Activated T-helper 17 cell treated with anti-CD3 and anti-CD28 coated beads, Interleukin-2, amount 50 U/mL, for 72 hours (primary cell): ENCODE measurements around the gene CASP5. TPM values are rescaled to one million over a fixed set of nuclear protein-coding genes. Genes with fewer than 3 reads are reported as not detected.
A peak's percentile ranks its signal among the peaks of the same experiment; 100 is the strongest.

Experiments
- ATAC-seq: fragments of 150-1000 bp; cut with Tn5 transposase; replicated peaks from 2 replicates; pipeline ENCODE4 v1.10.0; 2021; ENCODE audit warnings: mild to moderate bottlenecking, moderate library complexity
- H3K27ac Mint-ChIP-seq: one replicate; pipeline ENCODE4 v1.8.0; 2022; ENCODE audit warnings: mixed read lengths
- H3K27me3 Mint-ChIP-seq: one replicate; pipeline ENCODE4 v1.8.0; 2022; ENCODE audit warnings: mixed read lengths
- H3K36me3 Mint-ChIP-seq: one replicate; pipeline ENCODE4 v1.8.0; 2022; ENCODE audit warnings: low read depth, mild to moderate bottlenecking, mixed read lengths
- H3K4me1 Mint-ChIP-seq: one replicate; pipeline ENCODE4 v1.8.0; 2022; ENCODE audit warnings: mixed read lengths
- H3K4me3 Mint-ChIP-seq: one replicate; pipeline ENCODE4 v1.8.0; 2022; ENCODE audit warnings: mild to moderate bottlenecking, mixed read lengths
- H3K9me3 Mint-ChIP-seq: one replicate; pipeline ENCODE4 v1.8.0; 2022; ENCODE audit warnings: mixed read lengths
- total RNA-seq, 2 donors: library from RNA; stranded (reverse); gene quantifications; one replicate each; pipeline ENCODE4 v1.2.3, GENCODE V29; 2022

CASP5 gene
- total RNA-seq, 2 donors from 2014 or later: not detected

DNA sequence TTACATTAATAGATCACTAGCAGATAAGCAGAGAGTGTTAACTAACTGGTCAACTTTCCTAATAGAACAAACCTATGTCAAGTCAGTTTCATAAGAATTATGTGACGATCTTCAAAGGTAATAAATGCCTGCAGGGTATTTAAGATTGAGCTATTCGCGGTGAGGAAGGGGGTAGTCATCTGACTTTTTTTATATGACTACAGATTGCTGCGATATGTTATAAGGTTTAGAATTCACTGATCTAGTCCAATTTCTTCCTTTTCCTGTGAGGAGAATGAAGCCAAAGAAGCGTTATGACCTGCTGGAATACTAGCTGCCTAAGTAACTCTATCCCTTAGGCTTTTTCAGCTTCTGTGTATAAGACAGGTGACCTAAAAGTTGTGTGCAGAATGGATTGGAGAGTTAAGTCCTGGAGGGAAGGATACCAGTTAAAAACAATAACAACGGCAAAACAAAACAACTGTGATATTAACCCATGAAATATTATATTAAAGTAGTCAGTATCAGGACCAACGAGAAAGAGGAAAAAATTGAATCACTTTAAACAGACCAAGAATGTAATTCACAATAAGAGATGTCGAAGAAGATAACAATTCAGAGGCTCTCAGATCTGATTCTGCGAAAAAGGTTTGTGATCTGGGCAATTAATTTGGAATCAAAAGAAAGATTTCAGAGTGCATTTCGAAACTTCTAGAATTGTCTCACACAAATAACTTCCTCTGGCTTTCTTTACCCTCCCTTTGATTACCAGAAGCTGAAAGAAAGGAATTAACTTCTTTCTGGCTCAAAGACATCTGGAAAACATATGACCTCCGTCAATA, 55.2 kb downstream of the CASP5 start:
- Mint-ChIP-seq H3K36me3 (peaks cover 32% of the 10 kb centered on the region), H3K9me3 (peaks cover 10% of the 10 kb centered on the region), H3K4me3 (peak overlapping the region; percentile 93), H3K4me1 (peaks cover 32% of the 10 kb centered on the region), H3K27ac (peak overlapping the region; percentile 95), H3K27me3 (no peaks in the 10 kb centered on the region)
- peak; percentile 58 for ATAC-seq

DNA sequence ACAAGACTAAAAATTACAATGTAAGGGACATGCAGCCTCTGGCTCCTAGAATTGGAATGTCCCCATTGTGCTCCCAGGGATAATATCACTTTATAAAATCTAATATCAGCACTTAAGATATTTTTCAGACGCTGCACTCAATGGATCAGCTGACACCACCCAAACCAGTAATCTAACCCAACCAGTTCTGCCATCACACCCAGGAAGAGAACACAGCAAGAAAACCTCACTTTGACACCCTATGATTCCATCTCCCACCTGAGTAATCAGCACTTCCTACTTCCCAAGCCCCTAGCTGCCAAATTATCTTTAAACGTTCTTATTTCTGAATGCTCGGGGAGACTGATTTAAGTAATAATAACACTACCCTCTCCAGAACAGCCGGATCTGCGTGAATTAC, 57.2 kb downstream of the CASP5 start:
- Mint-ChIP-seq H3K36me3 (peaks cover 50% of the 10 kb centered on the region), H3K4me3 (peak overlapping the region; percentile 93), H3K27me3 (no peaks in the 10 kb centered on the region), H3K27ac (no peak overlapping the region), H3K4me1 (peaks cover 38% of the 10 kb centered on the region), H3K9me3 (peaks cover 3% of the 10 kb centered on the region)
- ATAC-seq: no peak

DNA sequence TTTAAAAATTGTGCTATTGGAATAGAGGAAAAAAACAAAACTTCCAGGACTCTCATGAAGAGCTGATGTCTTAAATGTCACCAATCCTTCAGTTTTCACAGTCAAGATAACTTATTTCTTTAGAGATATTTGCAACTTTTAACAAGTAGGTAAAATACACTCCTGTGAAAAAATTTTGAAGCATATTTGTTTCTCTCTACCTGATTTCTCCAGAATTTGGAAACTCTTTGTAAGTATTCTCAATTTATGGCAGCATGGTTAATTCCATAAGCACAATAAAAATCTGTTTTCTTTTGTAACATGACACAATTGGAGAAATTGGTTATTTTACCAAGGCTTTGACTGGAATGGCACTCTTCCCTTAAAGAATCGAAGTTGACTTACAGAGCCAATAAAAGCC, 58.7 kb downstream of the CASP5 start:
- Mint-ChIP-seq H3K4me1 (peaks cover 40% of the 10 kb centered on the region), H3K9me3 (peaks cover 3% of the 10 kb centered on the region), H3K36me3 (peaks cover 50% of the 10 kb centered on the region), H3K27ac (no peak overlapping the region), H3K4me3 (no peak overlapping the region), H3K27me3 (no peaks in the 10 kb centered on the region)
- no peak for ATAC-seq

DNA sequence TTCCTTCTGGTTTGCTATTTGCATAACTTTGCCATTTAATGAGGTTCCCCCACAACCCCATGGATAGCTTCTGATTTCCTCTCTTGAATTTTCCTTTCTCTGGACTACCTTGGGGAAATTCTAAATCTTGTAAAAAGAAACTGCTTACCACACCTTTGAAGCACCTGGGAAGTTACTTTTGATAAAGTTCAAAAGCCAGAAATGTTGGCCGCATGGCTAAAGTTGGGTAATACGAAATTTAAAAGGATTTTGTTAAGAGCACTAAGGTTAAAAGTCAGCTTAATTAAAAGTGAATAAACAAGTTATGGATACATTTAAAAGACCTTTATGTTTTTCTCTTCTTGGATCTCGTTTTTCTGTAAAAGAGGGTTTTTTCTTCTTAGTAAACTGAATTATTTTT, 60.1 kb downstream of the CASP5 start:
- H3K4me3 Mint-ChIP-seq: no peak overlapping the region
- H3K36me3 Mint-ChIP-seq: peaks cover 55% of the 10 kb centered on the region
- peaks cover 43% of the 10 kb centered on the region for H3K4me1 Mint-ChIP-seq
- no peak overlapping the region for H3K27ac Mint-ChIP-seq
- no peaks in the 10 kb centered on the region for H3K27me3 Mint-ChIP-seq
- ATAC-seq: no peak
- H3K9me3 Mint-ChIP-seq: peaks cover 3% of the 10 kb centered on the region

DNA sequence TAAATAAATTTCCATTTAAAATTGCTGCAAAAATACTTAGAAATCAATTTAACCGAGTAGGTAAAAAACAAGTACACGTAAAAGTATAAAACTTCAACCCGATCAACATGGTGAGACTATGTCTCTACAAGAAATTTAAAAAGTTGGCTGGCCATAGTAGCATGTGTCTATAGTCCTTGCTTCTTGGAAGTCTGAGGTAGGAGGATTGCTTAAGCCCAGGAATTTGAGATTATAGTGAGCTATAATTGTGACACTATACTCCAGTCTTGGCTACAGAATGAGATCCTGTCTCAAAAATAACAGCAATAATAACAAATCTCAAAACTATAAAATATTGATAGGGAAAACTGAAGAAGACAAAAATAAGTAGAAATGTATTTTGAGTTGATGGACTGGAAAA, 65.7 kb downstream of the CASP5 start:
- peaks cover 57% of the 10 kb centered on the region for H3K36me3 Mint-ChIP-seq
- H3K27me3 Mint-ChIP-seq: no peaks in the 10 kb centered on the region
- peak overlapping the region; percentile 39 for H3K4me3 Mint-ChIP-seq
- peaks cover 45% of the 10 kb centered on the region for H3K4me1 Mint-ChIP-seq
- H3K27ac Mint-ChIP-seq: no peak overlapping the region
- no peaks in the 10 kb centered on the region for H3K9me3 Mint-ChIP-seq
- no peak for ATAC-seq

DNA sequence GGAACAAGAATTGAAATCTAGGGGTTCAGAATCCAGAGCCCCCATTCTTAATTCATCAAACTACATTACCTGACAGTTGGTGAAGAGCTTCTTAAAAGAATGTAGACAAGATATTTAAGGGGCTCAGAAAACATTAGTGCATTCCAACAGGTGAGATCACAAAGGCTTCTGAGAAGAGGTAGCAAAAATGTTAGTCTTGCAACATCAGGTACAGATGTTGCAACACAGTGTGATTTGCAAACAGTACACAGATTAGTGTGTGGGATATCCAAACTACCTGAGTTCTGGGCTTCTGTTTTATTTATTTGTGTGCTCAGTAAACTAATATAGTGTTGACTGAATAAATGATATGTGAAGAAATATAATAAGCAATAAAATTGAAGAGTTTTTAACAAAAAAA, 66.4 kb downstream of the CASP5 start:
- Mint-ChIP-seq H3K4me1 (peaks cover 43% of the 10 kb centered on the region), H3K27ac (no peak overlapping the region), H3K36me3 (peaks cover 57% of the 10 kb centered on the region), H3K9me3 (no peaks in the 10 kb centered on the region), H3K27me3 (no peaks in the 10 kb centered on the region), H3K4me3 (no peak overlapping the region)
- no peak for ATAC-seq

DNA sequence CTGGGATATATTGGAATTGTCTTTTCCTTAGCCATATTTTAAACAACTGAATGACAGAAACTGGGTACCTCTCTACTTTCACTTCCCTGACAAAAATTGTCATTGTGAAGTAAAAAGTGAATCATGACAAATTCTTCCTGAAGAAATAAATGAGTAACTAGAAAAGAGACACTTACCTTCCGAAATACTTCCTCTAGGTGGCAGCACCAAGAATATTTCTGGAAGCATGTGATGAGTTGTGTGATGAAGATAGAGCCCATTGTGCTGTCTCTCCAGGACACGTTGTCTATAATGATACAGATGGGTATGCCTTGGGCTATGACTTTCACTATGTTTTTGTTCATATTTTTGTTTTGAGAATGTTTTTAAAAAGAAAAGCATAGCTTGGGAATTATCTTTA, 76.1 kb downstream of the CASP5 start:
- ATAC-seq: peak; percentile 93
- Mint-ChIP-seq H3K9me3 (no peaks in the 10 kb centered on the region), H3K27me3 (no peaks in the 10 kb centered on the region), H3K4me1 (peaks cover 12% of the 10 kb centered on the region), H3K4me3 (no peak overlapping the region), H3K36me3 (peaks cover 100% of the 10 kb centered on the region), H3K27ac (no peak overlapping the region)

Other genes starting within 250 kb of the CASP5 start
- gene CASP12, start 124.7 kb downstream of the CASP5 start, total RNA-seq: not detected
- gene CASP4, start 54.6 kb downstream of the CASP5 start, total RNA-seq: 100 to 1,000 TPM in 1 of 2 donors, 10 to 100 TPM in 1; 78.2 to 108 TPM
- 10 to 100 TPM; 39.5 to 59.9 TPM for gene CASP1, start 12.0 kb upstream of the CASP5 start, total RNA-seq
- 10 to 100 TPM in 1 of 2 donors, 1 to 10 TPM in 1; 8.8 to 25.7 TPM for gene CARD16, start 22.2 kb upstream of the CASP5 start, total RNA-seq
- not detected for gene CARD18, start 116.6 kb upstream of the CASP5 start, total RNA-seq